Measurements from ENCODE around the gene PVALB. TPM values are rescaled to one million over a fixed set of nuclear protein-coding genes. Genes with fewer than 3 reads are reported as not detected.

The PVALB gene
- total and polyA plus RNA-seq, 5 experiments from 2014 or later: not detected

GRCh38 chr22:36858156-36858555 is 41.3 kb upstream of the PVALB start:
- Mint-ChIP-seq H3K27ac (no peak overlapping the region), H3K36me3 (peaks cover 0 to under 1% (median 0%) of the 10 kb centered on the region in 3 donors), H3K9me3 (peaks cover 0 to under 1% (median 0%) of the 10 kb centered on the region in 9 donors), H3K27me3 (peaks cover 2 to 10% (median 4%) of the 10 kb centered on the region in 5 donors), H3K4me1 (peaks cover 6 to 40% (median 22%) of the 10 kb centered on the region in 4 donors), H3K4me3 (no peak overlapping the region)
- POLR2A ChIA-PET: no interaction called here
- ATAC-seq: no peak
- no peak for DNase-seq

DNA sequence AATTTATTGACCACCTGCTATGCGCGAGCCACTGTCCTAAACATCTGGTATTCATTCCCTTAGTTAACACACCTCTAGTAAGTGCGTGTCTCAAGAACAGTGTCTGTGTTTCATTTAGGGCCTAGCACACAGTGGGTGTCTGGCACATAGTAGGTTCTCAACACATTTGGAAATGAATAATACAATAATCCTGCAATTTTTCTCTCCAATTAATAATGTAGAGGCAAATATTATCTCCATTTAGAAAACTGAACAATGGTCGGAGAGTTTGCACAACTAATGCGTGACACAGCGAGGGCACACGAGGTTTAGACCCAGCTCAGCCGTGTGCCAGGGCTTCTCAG is 39.9 kb upstream of the PVALB start:
- Mint-ChIP-seq H3K4me3 (peak overlapping the region in 1 of 10 donors; percentile 15), H3K9me3 (peaks cover 0 to 2% (median 0%) of the 10 kb centered on the region in 9 donors), H3K4me1 (peaks cover 6 to 34% (median 24%) of the 10 kb centered on the region in 4 donors), H3K27me3 (peaks cover 2 to 10% (median 4%) of the 10 kb centered on the region in 5 donors), H3K27ac (peak overlapping the region in 1 of 10 donors; percentile 60), H3K36me3 (peaks cover 0 to 2% (median 0%) of the 10 kb centered on the region in 3 donors)
- DNase-seq (no peak), ATAC-seq (no peak)
- POLR2A ChIA-PET: no interaction called here

DNA sequence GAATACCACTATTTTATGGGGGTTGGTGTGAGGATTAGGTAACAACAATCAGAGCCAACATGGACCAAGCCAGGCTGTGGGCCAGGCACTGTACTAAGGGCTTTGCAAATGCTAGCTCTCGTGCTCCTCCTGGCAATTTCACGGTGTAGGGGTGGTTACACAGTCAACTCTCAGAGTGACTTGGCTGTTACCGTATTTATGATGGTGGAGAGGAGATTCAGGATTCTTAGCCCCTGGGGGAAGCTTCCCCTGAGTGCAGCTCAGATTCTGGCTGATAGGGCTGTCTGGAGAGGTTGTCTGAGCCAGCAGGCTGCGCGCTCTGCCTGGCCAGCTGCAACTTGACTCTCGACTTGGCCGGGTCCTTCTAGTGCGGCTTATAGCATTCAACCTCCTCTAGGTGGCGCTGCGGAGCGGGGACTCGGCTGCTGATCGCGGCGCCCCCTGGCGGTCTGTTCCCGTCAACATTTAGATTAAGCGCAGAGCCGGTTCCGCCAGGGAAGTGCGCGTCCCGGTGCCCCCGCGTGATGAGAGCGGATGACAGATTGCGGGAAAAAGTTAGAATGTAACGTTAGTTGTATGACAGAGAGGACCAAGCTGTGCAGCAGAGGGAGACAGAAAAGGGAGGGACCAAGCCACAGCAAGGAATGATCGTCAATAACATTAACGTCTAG is 39.4 kb upstream of the PVALB start:
- DNase-seq: peak; percentile 79 to 99 (median 92)

GRCh38 chr22:36855478-36855877 is 38.6 kb upstream of the PVALB start:
- Mint-ChIP-seq H3K27ac (no peak overlapping the region), H3K36me3 (peaks cover 0 to 2% (median 0%) of the 10 kb centered on the region in 3 donors), H3K27me3 (peaks cover 2 to 10% (median 4%) of the 10 kb centered on the region in 5 donors), H3K4me1 (peaks cover 6 to 24% (median 21%) of the 10 kb centered on the region in 4 donors), H3K9me3 (peaks cover 0 to 2% (median 0%) of the 10 kb centered on the region in 9 donors), H3K4me3 (no peak overlapping the region)
- POLR2A ChIA-PET: no interaction called here
- no peak for ATAC-seq
- no peak for DNase-seq

More for the DNA sequence above, 39.4 kb upstream of the PVALB start:
- Mint-ChIP-seq H3K4me3 (peak overlapping the region in 7 of 10 donors; percentile 15 to 69 (median 44)), H3K27ac (peak overlapping the region in 4 of 10 donors; percentile 1 to 60 (median 32)), H3K9me3 (peaks cover 0 to 2% (median 0%) of the 10 kb centered on the region in 9 donors), H3K27me3 (peaks cover 2 to 10% (median 4%) of the 10 kb centered on the region in 5 donors), H3K4me1 (peaks cover 6 to 29% (median 24%) of the 10 kb centered on the region in 4 donors), H3K36me3 (peaks cover 0 to 2% (median 0%) of the 10 kb centered on the region in 3 donors)
- POLR2A ChIA-PET: interaction anchor here (0.7 kb wide), 1 partner anchor 1242 kb away, joined by 3 read pairs; no protein-coding TSS in a partner anchor
- peak; percentile 76 to 78 for ATAC-seq

DNA sequence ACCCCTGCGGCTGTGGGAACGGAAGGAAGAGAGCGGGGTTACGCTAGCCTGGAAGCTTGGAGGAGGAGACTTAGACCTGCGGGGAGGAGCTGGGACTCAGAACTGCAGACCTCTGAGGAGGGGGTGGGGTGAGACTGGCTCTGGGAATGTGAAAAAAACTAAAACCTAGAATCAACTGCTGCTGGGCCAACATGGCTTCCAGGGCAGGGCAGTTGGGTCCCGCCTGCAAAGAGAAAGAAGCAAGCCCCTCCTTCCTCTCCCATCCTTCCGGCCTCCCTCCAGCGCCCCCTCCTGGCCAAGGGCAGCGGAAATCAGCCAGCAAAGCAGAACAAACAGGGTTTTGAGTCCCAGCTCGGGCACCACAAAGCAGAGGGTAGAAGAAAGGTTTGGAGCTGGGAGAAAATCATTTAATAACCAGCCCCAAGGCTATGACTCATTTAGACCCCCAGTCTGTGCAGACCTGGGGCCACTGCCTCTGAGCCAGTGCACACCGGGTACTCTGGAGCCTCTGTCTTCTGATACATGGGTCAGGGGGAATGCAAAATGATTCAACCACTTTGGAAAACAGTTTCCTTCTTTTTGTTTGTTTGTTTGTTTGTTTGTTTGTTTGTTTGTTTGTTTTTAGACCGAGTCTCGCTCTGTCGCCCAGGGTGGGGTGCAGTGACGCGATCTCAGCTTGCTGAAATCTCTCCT is 36.7 kb upstream of the PVALB start:
- DNase-seq: peak; percentile 77 to 94 (median 86)
- peaks cover 0 to 2% (median 0%) of the 10 kb centered on the region in 9 donors for H3K9me3 Mint-ChIP-seq
- peaks cover 2 to 25% (median 17%) of the 10 kb centered on the region in 5 donors for H3K27me3 Mint-ChIP-seq
- POLR2A ChIA-PET: interaction anchor here (0.8 to 1.4 kb wide), 4 partner anchors 77 to 296 kb away, joined by 3 to 5 read pairs (median 4); partner anchors contain the start of genes IFT27 and IL2RB
- peak; percentile 84 to 86 for ATAC-seq
- H3K4me1 Mint-ChIP-seq: peaks cover 6 to 22% (median 16%) of the 10 kb centered on the region in 4 donors
- peak overlapping the region; percentile 52 to 84 (median 70) for H3K4me3 Mint-ChIP-seq
- H3K27ac Mint-ChIP-seq: peak overlapping the region; percentile 64 to 95 (median 86)
- H3K36me3 Mint-ChIP-seq: peaks cover 0 to 2% (median 0%) of the 10 kb centered on the region in 3 donors

GRCh38 chr22:36852056-36852973 is 35.5 kb upstream of the PVALB start:
- POLR2A ChIA-PET: interaction anchor here (0.6 to 1.4 kb wide), 3 partner anchors 44 to 125 kb away, joined by 3 to 5 read pairs (median 3); partner anchors contain the start of gene IFT27
- H3K36me3 Mint-ChIP-seq: peaks cover 0 to 2% (median 0%) of the 10 kb centered on the region in 3 donors
- DNase-seq: no peak
- peaks cover 0 to 2% (median 0%) of the 10 kb centered on the region in 9 donors for H3K9me3 Mint-ChIP-seq
- no peak for ATAC-seq
- H3K4me1 Mint-ChIP-seq: peaks cover 6 to 22% (median 16%) of the 10 kb centered on the region in 4 donors
- H3K27ac Mint-ChIP-seq: peak overlapping the region in 4 of 10 donors; percentile 4 to 79 (median 55)
- peaks cover 4 to 34% (median 21%) of the 10 kb centered on the region in 5 donors for H3K27me3 Mint-ChIP-seq
- H3K4me3 Mint-ChIP-seq: peak overlapping the region in 3 of 10 donors; percentile 10 to 74 (median 26)

DNA sequence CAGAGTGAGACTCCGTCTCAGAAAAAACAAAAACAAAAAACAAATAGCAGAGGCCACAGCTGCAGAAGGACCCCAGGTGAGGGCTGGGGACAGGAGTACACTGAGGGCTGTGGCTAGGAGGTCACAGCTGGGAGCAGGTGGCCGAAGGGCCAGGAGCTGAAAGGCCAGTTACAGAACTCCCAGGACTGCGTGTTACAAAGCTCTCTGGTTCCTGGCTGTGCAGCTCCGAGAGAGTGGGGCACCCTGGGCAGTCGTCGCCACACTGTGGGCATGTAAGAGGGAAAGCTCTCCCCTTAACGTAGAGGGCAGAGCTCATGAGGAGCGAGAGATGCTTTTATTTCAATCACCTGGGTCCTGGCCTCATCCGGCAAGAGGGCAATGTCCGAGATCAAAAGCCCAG is 33.8 kb upstream of the PVALB start:
- peaks cover 2 to 13% (median 10%) of the 10 kb centered on the region in 4 donors for H3K4me1 Mint-ChIP-seq
- peaks cover 0 to 2% (median 0%) of the 10 kb centered on the region in 3 donors for H3K36me3 Mint-ChIP-seq
- no peak overlapping the region for H3K4me3 Mint-ChIP-seq
- DNase-seq: no peak
- ATAC-seq: no peak
- no peak overlapping the region for H3K27ac Mint-ChIP-seq
- H3K9me3 Mint-ChIP-seq: peaks cover 0 to 2% (median 0%) of the 10 kb centered on the region in 9 donors
- POLR2A ChIA-PET: no interaction called here
- H3K27me3 Mint-ChIP-seq: peaks cover 4 to 28% (median 25%) of the 10 kb centered on the region in 5 donors

DNA sequence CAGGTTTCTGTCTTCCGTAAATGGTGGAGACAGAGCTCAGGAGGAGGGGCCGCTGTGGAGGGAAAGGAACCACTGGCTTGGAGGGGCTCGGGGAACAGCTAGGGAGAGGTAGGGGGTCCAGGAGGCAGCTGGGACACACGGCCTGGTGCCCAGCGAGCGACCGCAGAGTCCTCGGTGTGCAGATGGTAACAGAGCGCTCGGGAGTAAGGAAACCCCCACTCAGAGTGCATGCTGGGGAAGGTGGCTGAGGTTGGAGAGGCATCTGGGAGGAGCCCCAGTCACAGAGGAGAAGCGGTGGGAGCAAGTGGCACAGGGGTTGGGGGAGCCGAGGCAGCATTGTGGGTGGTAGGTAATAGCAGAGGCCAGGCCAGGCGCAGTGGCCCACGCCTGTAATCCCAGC is 33.2 kb upstream of the PVALB start:
- POLR2A ChIA-PET: no interaction called here
- no peak overlapping the region for H3K4me3 Mint-ChIP-seq
- peaks cover 9 to 34% (median 25%) of the 10 kb centered on the region in 5 donors for H3K27me3 Mint-ChIP-seq
- peaks cover 0 to 2% (median 0%) of the 10 kb centered on the region in 3 donors for H3K36me3 Mint-ChIP-seq
- ATAC-seq: no peak
- H3K27ac Mint-ChIP-seq: peak overlapping the region in 1 of 10 donors; percentile 42
- H3K4me1 Mint-ChIP-seq: peaks cover 2 to 11% (median 10%) of the 10 kb centered on the region in 4 donors
- DNase-seq: no peak
- peaks cover 0 to 2% (median 0%) of the 10 kb centered on the region in 9 donors for H3K9me3 Mint-ChIP-seq

DNA sequence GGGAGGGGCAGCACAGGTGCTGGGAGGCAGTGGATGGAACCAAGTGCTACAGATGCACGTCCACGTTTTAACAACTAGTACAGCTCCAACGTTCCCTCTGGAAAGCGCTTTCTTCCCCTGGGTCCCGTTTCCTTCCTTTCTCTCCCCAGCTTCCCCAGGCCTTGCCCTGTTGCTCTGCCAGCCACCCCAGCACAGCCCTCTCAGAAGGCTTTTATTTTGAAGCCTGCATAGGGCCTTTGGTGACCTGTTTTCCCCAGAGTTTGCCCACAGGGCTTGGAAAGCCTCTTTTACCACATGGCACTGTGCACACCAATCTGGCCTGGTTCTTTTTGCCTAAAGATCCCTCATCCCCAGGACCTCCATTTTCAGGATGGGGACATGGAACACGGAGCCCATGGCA is 30.1 kb upstream of the PVALB start:
- POLR2A ChIA-PET: no interaction called here
- DNase-seq (no peak), ATAC-seq (no peak)
- Mint-ChIP-seq H3K9me3 (no peaks in the 10 kb centered on the region), H3K36me3 (no peaks in the 10 kb centered on the region), H3K4me1 (peaks cover 0 to 3% (median 0%) of the 10 kb centered on the region in 4 donors), H3K4me3 (no peak overlapping the region), H3K27ac (peak overlapping the region in 1 of 10 donors; percentile 58), H3K27me3 (peaks cover 16 to 49% (median 42%) of the 10 kb centered on the region in 5 donors)

GRCh38 chr22:36846271-36846670 is 29.4 kb upstream of the PVALB start:
- ATAC-seq (no peak), DNase-seq (no peak)
- H3K4me3 Mint-ChIP-seq: no peak overlapping the region
- POLR2A ChIA-PET: no interaction called here
- peaks cover 22 to 56% (median 49%) of the 10 kb centered on the region in 5 donors for H3K27me3 Mint-ChIP-seq
- H3K4me1 Mint-ChIP-seq: peaks cover 0 to 3% (median 0%) of the 10 kb centered on the region in 4 donors
- H3K36me3 Mint-ChIP-seq: no peaks in the 10 kb centered on the region
- H3K9me3 Mint-ChIP-seq: no peaks in the 10 kb centered on the region
- peak overlapping the region in 2 of 10 donors; percentile 68 to 84 for H3K27ac Mint-ChIP-seq

DNA sequence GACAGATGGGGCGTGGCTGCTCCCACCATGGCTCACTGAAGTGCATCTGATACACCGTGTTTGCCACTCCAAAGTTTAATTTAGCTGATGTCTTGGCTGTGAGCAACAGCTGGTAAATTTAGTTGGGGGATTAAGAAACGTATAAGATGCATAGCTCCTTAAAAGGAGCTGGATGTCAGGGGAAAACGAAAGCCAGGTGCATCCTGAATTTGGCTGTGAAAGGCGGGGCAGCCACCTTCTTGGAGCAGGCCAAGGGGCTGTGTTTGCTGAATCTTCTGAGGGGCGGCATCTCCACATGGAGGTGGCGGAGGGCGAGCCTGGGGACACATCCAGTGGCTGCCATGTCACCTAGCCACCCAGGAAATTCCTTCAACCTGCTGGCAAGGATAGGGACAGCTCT is 23.3 kb upstream of the PVALB start:
- Mint-ChIP-seq H3K36me3 (peaks cover 0 to 11% (median 10%) of the 10 kb centered on the region in 3 donors), H3K27me3 (peaks cover 34 to 67% (median 48%) of the 10 kb centered on the region in 5 donors), H3K9me3 (peaks cover 0 to 15% (median 5%) of the 10 kb centered on the region in 9 donors), H3K27ac (no peak overlapping the region), H3K4me3 (no peak overlapping the region), H3K4me1 (peaks cover 0 to 12% (median 2%) of the 10 kb centered on the region in 4 donors)
- POLR2A ChIA-PET: no interaction called here
- no peak for ATAC-seq
- DNase-seq: no peak

All from naive thymus-derived CD8-positive, alpha-beta T cell (primary cell).